ENCODE results near the gene SNTB2.

The SNTB2 gene

DNA sequence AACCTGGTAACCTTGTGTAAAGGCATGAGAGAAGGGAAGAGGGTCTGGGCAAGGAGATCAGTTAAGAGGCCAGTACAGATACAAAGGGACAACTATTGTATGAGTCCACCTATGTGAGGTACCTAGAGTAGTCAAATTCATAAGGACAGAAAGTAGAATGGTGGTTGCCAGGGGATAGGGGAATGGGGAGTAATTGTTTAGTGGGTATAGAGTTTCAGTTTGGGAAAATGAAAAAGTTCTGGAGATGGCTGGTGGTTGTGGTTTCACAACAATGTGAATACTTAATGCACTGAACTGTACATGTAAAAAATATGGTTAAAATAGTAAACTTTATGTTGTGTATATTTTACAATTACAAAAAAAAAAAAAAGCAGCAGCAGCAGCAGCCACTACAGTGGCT lies 49.4 kb downstream of the SNTB2 start:
- no peaks in the 10 kb centered on the region for H3K27me3 ChIP-seq (ENCODE audit: insufficient read depth, low read depth)
- no peak overlapping the region for H3K4me3 ChIP-seq (IDR thresholded peaks at IDR 0.05; ENCODE audit: insufficient read depth, low read depth, low read length)
- TF ChIP-seq, protein P1, sequence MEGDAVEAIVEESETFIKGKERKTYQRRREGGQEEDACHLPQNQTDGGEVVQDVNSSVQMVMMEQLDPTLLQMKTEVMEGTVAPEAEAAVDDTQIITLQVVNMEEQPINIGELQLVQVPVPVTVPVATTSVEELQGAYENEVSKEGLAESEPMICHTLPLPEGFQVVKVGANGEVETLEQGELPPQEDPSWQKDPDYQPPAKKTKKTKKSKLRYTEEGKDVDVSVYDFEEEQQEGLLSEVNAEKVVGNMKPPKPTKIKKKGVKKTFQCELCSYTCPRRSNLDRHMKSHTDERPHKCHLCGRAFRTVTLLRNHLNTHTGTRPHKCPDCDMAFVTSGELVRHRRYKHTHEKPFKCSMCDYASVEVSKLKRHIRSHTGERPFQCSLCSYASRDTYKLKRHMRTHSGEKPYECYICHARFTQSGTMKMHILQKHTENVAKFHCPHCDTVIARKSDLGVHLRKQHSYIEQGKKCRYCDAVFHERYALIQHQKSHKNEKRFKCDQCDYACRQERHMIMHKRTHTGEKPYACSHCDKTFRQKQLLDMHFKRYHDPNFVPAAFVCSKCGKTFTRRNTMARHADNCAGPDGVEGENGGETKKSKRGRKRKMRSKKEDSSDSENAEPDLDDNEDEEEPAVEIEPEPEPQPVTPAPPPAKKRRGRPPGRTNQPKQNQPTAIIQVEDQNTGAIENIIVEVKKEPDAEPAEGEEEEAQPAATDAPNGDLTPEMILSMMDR (conservative IDR thresholded peaks at IDR 0.05; ENCODE audit: low read depth, low read length) = no peak
- H3K27ac ChIP-seq = no peak overlapping the region
- H2AFZ ChIP-seq (ENCODE audit: low read depth) = no peak overlapping the region
- H4K20me1 ChIP-seq (ENCODE audit: insufficient read depth) = no peaks in the 10 kb centered on the region
- peak overlapping the region; percentile 31; the same call in 1 of the 2 replicates for H3K4me2 ChIP-seq
- no peak overlapping the region for H3K9ac ChIP-seq
- no peaks in the 10 kb centered on the region for H3K36me3 ChIP-seq (ENCODE audit: insufficient read depth)
- peaks cover 17% of the 10 kb centered on the region for H3K4me1 ChIP-seq (ENCODE audit: low read depth, poor library complexity, severe bottlenecking)
- H3K79me2 ChIP-seq (ENCODE audit: insufficient read depth, low read depth) = no peaks in the 10 kb centered on the region; the same call in 1 of the 2 replicates

DNA sequence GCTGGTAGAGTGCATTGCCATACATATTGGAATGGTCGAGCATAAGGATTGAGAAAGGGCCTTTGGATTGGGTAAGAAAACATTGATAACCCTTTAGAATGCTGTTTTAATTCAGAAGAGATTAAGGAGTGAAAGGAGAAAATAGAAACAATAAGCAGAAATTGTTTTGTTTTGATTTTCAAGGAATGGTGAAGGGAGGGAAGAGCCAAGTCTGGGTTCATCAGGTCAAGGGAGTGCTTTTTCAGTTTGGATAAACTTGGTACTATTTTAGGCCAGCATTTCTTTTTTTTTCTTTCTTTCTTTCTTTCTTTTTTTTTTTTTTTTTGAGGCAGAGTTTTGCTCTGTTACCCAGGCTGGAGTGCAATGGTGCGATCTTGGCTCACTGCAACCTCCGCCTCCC lies 50.3 kb downstream of the SNTB2 start:
- TF ChIP-seq, protein P1 (conservative IDR thresholded peaks at IDR 0.05; ENCODE audit: low read depth, low read length) = no peak
- no peak overlapping the region for H3K4me2 ChIP-seq
- no peak overlapping the region for H3K27ac ChIP-seq
- H3K4me3 ChIP-seq (IDR thresholded peaks at IDR 0.05; ENCODE audit: insufficient read depth, low read depth, low read length) = no peak overlapping the region
- no peaks in the 10 kb centered on the region for H4K20me1 ChIP-seq (ENCODE audit: insufficient read depth)
- H3K36me3 ChIP-seq (ENCODE audit: insufficient read depth) = no peaks in the 10 kb centered on the region
- no peak overlapping the region for H3K9ac ChIP-seq
- H3K4me1 ChIP-seq (ENCODE audit: low read depth, poor library complexity, severe bottlenecking) = peaks cover 17% of the 10 kb centered on the region
- H3K27me3 ChIP-seq (ENCODE audit: insufficient read depth, low read depth) = no peaks in the 10 kb centered on the region
- no peaks in the 10 kb centered on the region; the same call in 1 of the 2 replicates for H3K79me2 ChIP-seq (ENCODE audit: insufficient read depth, low read depth)
- no peak overlapping the region for H2AFZ ChIP-seq (ENCODE audit: low read depth)

DNA sequence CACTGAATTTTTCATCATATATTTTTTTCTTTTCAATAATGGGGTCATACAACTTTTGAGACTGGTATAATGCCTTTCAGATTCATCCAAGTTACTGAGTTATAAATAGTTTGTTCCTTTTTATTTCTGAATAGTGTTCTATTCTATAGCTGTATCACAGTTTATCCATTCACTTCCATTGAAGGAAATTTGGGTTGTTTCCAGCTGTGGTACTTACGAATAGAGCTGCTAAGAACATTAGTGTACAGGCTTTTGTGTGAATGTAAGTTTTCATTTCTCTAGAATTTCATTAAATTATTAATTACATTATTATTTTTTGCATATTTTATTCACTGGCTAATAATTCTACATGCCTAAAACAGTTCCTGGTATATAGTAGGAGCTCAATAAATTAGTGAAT lies 52.9 kb downstream of the SNTB2 start:
- no peak overlapping the region for H3K4me3 ChIP-seq (IDR thresholded peaks at IDR 0.05; ENCODE audit: insufficient read depth, low read depth, low read length)
- no peak overlapping the region for H3K4me2 ChIP-seq
- H3K27ac ChIP-seq = no peak overlapping the region
- no peaks in the 10 kb centered on the region for H3K27me3 ChIP-seq (ENCODE audit: insufficient read depth, low read depth)
- no peaks in the 10 kb centered on the region for H4K20me1 ChIP-seq (ENCODE audit: insufficient read depth)
- H3K9ac ChIP-seq = no peak overlapping the region
- H3K36me3 ChIP-seq (ENCODE audit: insufficient read depth) = no peaks in the 10 kb centered on the region
- TF ChIP-seq, protein P1 (conservative IDR thresholded peaks at IDR 0.05; ENCODE audit: low read depth, low read length) = no peak
- H3K4me1 ChIP-seq (ENCODE audit: low read depth, poor library complexity, severe bottlenecking) = peaks cover 17% of the 10 kb centered on the region
- no peak overlapping the region for H2AFZ ChIP-seq (ENCODE audit: low read depth)
- H3K79me2 ChIP-seq (ENCODE audit: insufficient read depth, low read depth) = no peaks in the 10 kb centered on the region

DNA sequence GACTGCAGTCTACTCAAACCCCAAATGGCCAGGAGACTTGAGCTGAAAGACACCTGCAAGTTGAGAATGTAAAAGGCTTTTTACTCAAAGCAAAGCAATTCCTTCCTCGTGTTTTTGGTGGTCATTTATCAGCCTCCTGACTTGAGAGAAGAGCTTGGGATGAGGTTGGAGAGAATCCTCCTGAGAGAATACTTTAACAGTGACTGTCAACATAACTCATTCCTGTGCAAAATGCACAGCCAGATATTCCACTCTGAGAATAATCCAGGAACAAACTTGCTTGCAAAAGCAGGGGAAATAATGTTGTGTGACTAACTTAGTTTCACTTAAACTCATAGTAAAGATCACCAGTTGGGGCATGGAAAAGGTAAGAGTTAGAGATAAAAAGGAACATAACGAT lies 53.4 kb downstream of the SNTB2 start:
- Histone ChIP-seq H3K9ac (no peak overlapping the region), H3K4me3 (IDR thresholded peaks at IDR 0.05; ENCODE audit: insufficient read depth, low read depth, low read length) (no peak overlapping the region), H2AFZ (ENCODE audit: low read depth) (no peak overlapping the region), H3K79me2 (ENCODE audit: insufficient read depth, low read depth) (no peaks in the 10 kb centered on the region), H3K4me1 (ENCODE audit: low read depth, poor library complexity, severe bottlenecking) (peaks cover 12% of the 10 kb centered on the region), H3K27me3 (ENCODE audit: insufficient read depth, low read depth) (no peaks in the 10 kb centered on the region), H3K36me3 (ENCODE audit: insufficient read depth) (no peaks in the 10 kb centered on the region), H4K20me1 (ENCODE audit: insufficient read depth) (no peaks in the 10 kb centered on the region), H3K27ac (no peak overlapping the region), H3K4me2 (no peak overlapping the region)
- TF ChIP-seq, protein P1 (conservative IDR thresholded peaks at IDR 0.05; ENCODE audit: low read depth, low read length) = no peak

Data from KMS-11 (cell line).